Prostate gland (tissue), 2 donors: Measurements from ENCODE around the gene GNA15. TPM values are rescaled to one million over a fixed set of nuclear protein-coding genes. Genes with fewer than 3 reads are reported as not detected.
A peak's percentile ranks its signal among the peaks of the same experiment; 100 is the strongest.
"Not testable (repeated sequence)": the region's sequence is repeated elsewhere in the genome, so short reads cannot be mapped to it uniquely, and the experiment has no call there.

Experiments used
- DNase-seq: peaks from one replicate; pipeline ENCODE4 v3.0.0-alpha.2; 2019; ENCODE audit warnings: low spot score
- H3K27ac ChIP-seq, 2 donors: fragments of 200-600 bp; sonication (generic); 2 replicates each; pipeline ENCODE4 v1.5.1; 2017 to 2019
- H3K27me3 ChIP-seq: fragments of 200-600 bp; sonication (generic); replicated peaks from 2 replicates; pipeline ENCODE4 v1.5.1; 2019; ENCODE audit not compliant: insufficient read depth
- H3K36me3 ChIP-seq, 2 donors: fragments of 200-600 bp; sonication (generic); 1 replicate in 1 of 2; 2 replicates in 1 of 2; pipeline versions ENCODE4 v1.5.1 to v1.8.1; 2017 to 2019
- H3K4me1 ChIP-seq: fragments of 200-600 bp; sonication (generic); replicated peaks from 2 replicates; pipeline ENCODE4 v1.5.1; 2019
- H3K4me3 ChIP-seq, 2 donors: fragments of 200-600 bp; sonication (generic); 2 replicates each; pipeline ENCODE4 v1.5.1; 2017 to 2019
- H3K9me3 ChIP-seq: fragments of 200-600 bp; sonication (generic); 2 replicates; pipeline ENCODE4 v1.5.1; 2017
- CTCF ChIP-seq, 4 experiments: fragments of 200-600 bp in 2 of 4; fragments of 450-650 bp in 2 of 4; sonication (generic) in 2 of 4; IDR thresholded peaks; 1 replicate in 3 of 4; 2 replicates in 1 of 4; pipeline ENCODE4 v1.5.1; 2016 to 2019; ENCODE audit warnings: antibody characterized with exemption in 4 of 4, mild to moderate bottlenecking in 2 of 4, moderate library complexity in 2 of 4
- POLR2A ChIP-seq: fragments of 450-650 bp; IDR thresholded peaks from one replicate; pipeline ENCODE4 v1.6.1; 2016; ENCODE audit warnings: antibody characterized with exemption, mild to moderate bottlenecking
- POLR2AphosphoS5 ChIP-seq: sonication (generic); formaldehyde crosslinking; IDR thresholded peaks from one replicate; pipeline ENCODE4 v1.6.1; 2017; ENCODE audit warnings: antibody characterized with exemption
- WGBS: methylation state at CpG from one replicate; pipeline ENCODE4 v1.1.5; 2018; 5-methylcytosine and 5-hydroxymethylcytosine counted together
- intact Hi-C: fragments of 100-400 bp; cut with DNase I; formaldehyde crosslinking; loops from one replicate; pipeline ENCODE4 v1.14.2; 2022
- total RNA-seq, 2 donors: library from RNA; depleted of rRNA; stranded (reverse); fragments of >200 nt; gene quantifications; one replicate each; pipeline ENCODE4 v1.1.0, GENCODE V29; 2016

Gene GNA15
- total RNA-seq, 2 donors from 2014 or later, result 11.1 to 13.3 TPM

- Histone ChIP-seq H3K4me3 (no peak overlapping the region), H3K36me3 (no peaks in the 10 kb centered on the region), H3K9me3 (no peaks in the 10 kb centered on the region), H3K27me3 (no peaks in the 10 kb centered on the region), H3K4me1 (no peaks in the 10 kb centered on the region), H3K27ac (no peak overlapping the region)
- TF ChIP-seq POLR2AphosphoS5 (no peak), POLR2A (no peak)
- no peak for DNase-seq
- intact Hi-C loops, result no loop called here
- WGBS, result 89% methylated on average over 3 of the region's 3 CpGs
Measured at GRCh38 chr19:3153286-3154230, 17.7 kb downstream of the GNA15 start.

GRCh38 chr19:3154447-3154846 is 18.6 kb downstream of the GNA15 start:
- H3K27ac ChIP-seq, result peak overlapping the region; percentile 37 to 41
- DNase-seq, H3K36me3 ChIP-seq, intact Hi-C loops, H3K4me1 ChIP-seq, H3K4me3 ChIP-seq, H3K9me3 ChIP-seq, H3K27me3 ChIP-seq: not testable (repeated sequence)
- 91% methylated on average over 3 of the region's 3 CpGs for WGBS

- intact Hi-C loops, result no loop called here
- no peaks in the 10 kb centered on the region for H3K36me3 ChIP-seq
- no peak overlapping the region for H3K4me3 ChIP-seq
- 50% methylated on average over 21 of the region's 21 CpGs for WGBS
- no peaks in the 10 kb centered on the region for H3K4me1 ChIP-seq
- peak; percentile 82 for TF ChIP-seq POLR2AphosphoS5
- TF ChIP-seq CTCF (IDR thresholded peaks at IDR 0.05), result no peak
- H3K9me3 ChIP-seq, result no peaks in the 10 kb centered on the region
- DNase-seq, result peak; percentile 57
- no peaks in the 10 kb centered on the region for H3K27me3 ChIP-seq
- H3K27ac ChIP-seq, result peak overlapping the region; percentile 37 to 41
Measured at GRCh38 chr19:3154957-3155736, 19.3 kb downstream of the GNA15 start.

DNA sequence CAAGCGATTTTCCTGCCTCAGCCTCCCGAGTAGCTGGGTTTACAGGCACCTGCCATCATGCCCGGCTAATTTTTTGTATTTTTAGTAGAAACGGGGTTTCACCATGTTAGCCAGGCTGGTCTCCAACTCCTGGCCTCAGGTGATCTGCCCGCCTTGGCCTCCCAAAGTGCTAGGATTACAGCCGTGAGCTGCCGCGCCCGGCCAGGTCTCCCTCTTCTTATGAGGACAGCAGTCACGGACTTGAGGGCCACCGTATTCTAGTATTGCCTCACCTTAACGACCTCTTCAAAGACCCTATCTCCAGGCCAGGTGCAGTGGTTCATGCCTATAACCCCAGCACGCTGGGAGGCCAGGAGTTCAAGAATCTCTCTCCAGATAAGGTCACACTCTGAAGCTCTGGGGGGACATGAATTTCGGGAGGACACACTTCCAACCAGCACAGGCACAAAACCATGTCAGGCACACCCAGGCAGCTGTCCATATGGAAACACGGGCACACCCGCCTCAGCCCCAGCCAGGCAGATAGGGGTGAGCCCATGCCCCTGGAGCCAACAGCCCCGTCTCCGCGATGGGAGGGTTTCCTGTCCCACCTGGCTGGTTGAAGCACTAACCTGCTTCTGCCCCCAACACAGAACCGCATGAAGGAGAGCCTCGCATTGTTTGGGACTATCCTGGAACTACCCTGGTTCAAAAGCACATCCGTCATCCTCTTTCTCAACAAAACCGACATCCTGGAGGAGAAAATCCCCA is 21.4 kb downstream of the GNA15 start:
- no peak for TF ChIP-seq CTCF (IDR thresholded peaks at IDR 0.05)
- TF ChIP-seq POLR2AphosphoS5, result no peak
- intact Hi-C loops, result no loop called here
- Histone ChIP-seq H3K4me3 (no peak overlapping the region), H3K36me3 (no peaks in the 10 kb centered on the region), H3K9me3 (no peaks in the 10 kb centered on the region), H3K4me1 (no peaks in the 10 kb centered on the region), H3K27ac (no peak overlapping the region), H3K27me3 (no peaks in the 10 kb centered on the region)
- no peak for DNase-seq
- 81% methylated on average over 23 of the region's 23 CpGs for WGBS

DNA sequence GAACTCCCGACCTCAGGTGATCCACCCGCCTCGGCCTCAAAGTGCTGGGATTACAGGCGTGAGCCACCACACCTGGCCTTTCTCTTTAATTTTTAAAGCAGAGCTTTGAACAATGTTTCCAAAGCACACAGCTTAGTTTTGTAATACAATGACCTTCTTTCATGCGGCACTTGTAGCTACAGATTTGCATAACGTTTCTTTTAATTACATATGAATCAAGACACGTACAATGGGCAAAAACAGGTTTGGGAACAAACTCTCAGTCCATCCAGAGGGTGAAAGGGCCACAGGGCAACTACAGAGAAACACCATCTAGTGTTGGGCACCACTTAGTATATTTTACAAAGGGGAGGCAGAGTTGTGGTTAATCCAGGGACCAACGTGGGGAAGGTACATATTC is 23.7 kb downstream of the GNA15 start:
- TF ChIP-seq POLR2A, result no peak
- 64% methylated on average over 8 of the region's 8 CpGs for WGBS
- H3K4me3 ChIP-seq, result no peak overlapping the region
- no peaks in the 10 kb centered on the region for H3K9me3 ChIP-seq
- no peaks in the 10 kb centered on the region for H3K4me1 ChIP-seq
- no peak overlapping the region for H3K27ac ChIP-seq
- H3K27me3 ChIP-seq, result no peaks in the 10 kb centered on the region
- no peak for DNase-seq
- no peaks in the 10 kb centered on the region for H3K36me3 ChIP-seq
- intact Hi-C loops, result no loop called here

GRCh38 chr19:3160219-3160618 is 24.4 kb downstream of the GNA15 start:
- no peak for TF ChIP-seq CTCF (IDR thresholded peaks at IDR 0.05)
- TF ChIP-seq POLR2AphosphoS5, result no peak
- no peak for TF ChIP-seq POLR2A
- 95% methylated on average over 3 of the region's 3 CpGs for WGBS
- Histone ChIP-seq H3K27ac (no peak overlapping the region), H3K27me3 (no peaks in the 10 kb centered on the region), H3K9me3 (no peaks in the 10 kb centered on the region), H3K4me3 (no peak overlapping the region), H3K4me1 (no peaks in the 10 kb centered on the region), H3K36me3 (no peaks in the 10 kb centered on the region)
- DNase-seq, result no peak
- intact Hi-C loops, result loop anchor here (5.0 kb wide), 2 partner anchors 83 to 198 kb away; no protein-coding TSS in a partner anchor
